SJCRH30 (cell line): ENCODE data around the gene ST7. TPM values are rescaled to one million over a fixed set of nuclear protein-coding genes. Genes with fewer than 3 reads are reported as not detected.
A peak's percentile ranks its signal among the peaks of the same experiment; 100 is the strongest.

Source experiments
- DNase-seq, 2 experiments: peaks; one replicate each; pipeline ENCODE4 v3.0.0-alpha.2; 2015 to 2020
- H3K27ac ChIP-seq: fragments of 250-450 bp; sonication (Bioruptor Pico); 2 replicates; pipeline ENCODE4 v1.5.1; 2020; ENCODE audit warnings: mild to moderate bottlenecking, moderate library complexity
- H3K27me3 ChIP-seq: fragments of 250-450 bp; sonication (Bioruptor Pico); 2 replicates; pipeline ENCODE4 v1.5.1; 2020; ENCODE audit warnings: mild to moderate bottlenecking, moderate library complexity
- H3K36me3 ChIP-seq: fragments of 250-450 bp; sonication (Bioruptor Pico); 2 replicates; pipeline ENCODE4 v1.5.1; 2020; ENCODE audit warnings: mild to moderate bottlenecking, moderate library complexity
- H3K4me1 ChIP-seq: fragments of 250-450 bp; sonication (Bioruptor Pico); 2 replicates; pipeline ENCODE4 v1.5.1; 2020; ENCODE audit warnings: mild to moderate bottlenecking, moderate library complexity
- H3K4me3 ChIP-seq: fragments of 250-450 bp; sonication (Bioruptor Pico); 2 replicates; pipeline ENCODE4 v1.5.1; 2020; ENCODE audit warnings: mild to moderate bottlenecking, moderate library complexity
- H3K9me3 ChIP-seq: fragments of 250-450 bp; sonication (Bioruptor Pico); replicated peaks from 2 replicates; pipeline ENCODE4 v1.5.1; 2020; ENCODE audit warnings: mild to moderate bottlenecking, moderate library complexity
- total RNA-seq: library from RNA; depleted of rRNA; stranded (reverse); fragments of >200 nt; shearing (Covaris generic); gene quantifications from 2 replicates; pipeline ENCODE4 v1.2.3, GENCODE V29; 2014

Gene ST7
- total RNA-seq, 1 experiment from 2014 or later: 35.7 TPM

GRCh38 chr7:117188949-117189592 is 235.8 kb downstream of the ST7 start:
- Histone ChIP-seq H3K4me3 (no peak overlapping the region), H3K27me3 (no peaks in the 10 kb centered on the region), H3K27ac (no peak overlapping the region), H3K9me3 (no peaks in the 10 kb centered on the region), H3K36me3 (peaks cover 3% of the 10 kb centered on the region; the same call in 1 of the 2 replicates), H3K4me1 (no peaks in the 10 kb centered on the region)
- DNase-seq: no peak

GRCh38 chr7:117190104-117190503 is 236.8 kb downstream of the ST7 start:
- Histone ChIP-seq H3K4me1 (no peaks in the 10 kb centered on the region), H3K36me3 (peaks cover 3% of the 10 kb centered on the region; the same call in 1 of the 2 replicates), H3K4me3 (no peak overlapping the region), H3K27ac (no peak overlapping the region), H3K27me3 (no peaks in the 10 kb centered on the region), H3K9me3 (no peaks in the 10 kb centered on the region)
- DNase-seq: no peak

GRCh38 chr7:117190746-117191435 is 237.6 kb downstream of the ST7 start:
- Histone ChIP-seq H3K36me3 (peaks cover 5% of the 10 kb centered on the region), H3K27ac (no peak overlapping the region), H3K4me1 (0 out of 2 replicates have a peak, but pooled peaks cover 1% of the 10 kb centered on the region), H3K27me3 (no peaks in the 10 kb centered on the region), H3K9me3 (no peaks in the 10 kb centered on the region), H3K4me3 (no peak overlapping the region)
- no peak for DNase-seq

- Histone ChIP-seq H3K27me3 (no peaks in the 10 kb centered on the region), H3K36me3 (peaks cover 7% of the 10 kb centered on the region), H3K9me3 (no peaks in the 10 kb centered on the region), H3K4me3 (no peak overlapping the region), H3K27ac (no peak overlapping the region), H3K4me1 (0 out of 2 replicates have a peak, but pooled peaks cover 3% of the 10 kb centered on the region)
- DNase-seq: no peak
These were observed 238.8 kb downstream of the ST7 start for GRCh38 chr7:117192108-117192507.

GRCh38 chr7:117193564-117193963 is 240.3 kb downstream of the ST7 start:
- Histone ChIP-seq H3K4me1 (0 out of 2 replicates have a peak, but pooled peaks cover 3% of the 10 kb centered on the region), H3K9me3 (no peaks in the 10 kb centered on the region), H3K27ac (no peak overlapping the region), H3K27me3 (no peaks in the 10 kb centered on the region), H3K36me3 (peaks cover 7% of the 10 kb centered on the region), H3K4me3 (no peak overlapping the region)
- DNase-seq: no peak

- Histone ChIP-seq H3K36me3 (peaks cover 10% of the 10 kb centered on the region), H3K9me3 (no peaks in the 10 kb centered on the region), H3K4me3 (no peak overlapping the region), H3K4me1 (0 out of 2 replicates have a peak, but pooled peaks cover 3% of the 10 kb centered on the region), H3K27me3 (no peaks in the 10 kb centered on the region), H3K27ac (no peak overlapping the region)
- no peak for DNase-seq
These were observed 241.1 kb downstream of the ST7 start for GRCh38 chr7:117194445-117194844.

GRCh38 chr7:117195361-117196029 is 242.2 kb downstream of the ST7 start:
- Histone ChIP-seq H3K27me3 (no peaks in the 10 kb centered on the region), H3K9me3 (no peaks in the 10 kb centered on the region), H3K4me1 (peaks cover 9% of the 10 kb centered on the region), H3K36me3 (peaks cover 10% of the 10 kb centered on the region), H3K27ac (no peak overlapping the region), H3K4me3 (no peak overlapping the region)
- peak in 1 of 2 experiments; percentile 10 for DNase-seq

GRCh38 chr7:117200132-117200531 is 246.8 kb downstream of the ST7 start:
- no peak overlapping the region for H3K4me3 ChIP-seq
- H3K4me1 ChIP-seq: peaks cover 15% of the 10 kb centered on the region
- no peaks in the 10 kb centered on the region for H3K9me3 ChIP-seq
- peaks cover 11% of the 10 kb centered on the region; the same call in 1 of the 2 replicates for H3K36me3 ChIP-seq
- H3K27me3 ChIP-seq: no peaks in the 10 kb centered on the region
- peak overlapping the region; percentile 67 for H3K27ac ChIP-seq
- no peak for DNase-seq

- H3K9me3 ChIP-seq: no peaks in the 10 kb centered on the region
- H3K27me3 ChIP-seq: no peaks in the 10 kb centered on the region
- no peak overlapping the region for H3K4me3 ChIP-seq
- DNase-seq: peak; percentile 38 to 56
- H3K27ac ChIP-seq: peak overlapping the region; percentile 67
- peaks cover 14% of the 10 kb centered on the region for H3K4me1 ChIP-seq
- peaks cover 9% of the 10 kb centered on the region; the same call in 1 of the 2 replicates for H3K36me3 ChIP-seq
These were observed 247.6 kb downstream of the ST7 start for GRCh38 chr7:117200786-117201458.

- Histone ChIP-seq H3K9me3 (no peaks in the 10 kb centered on the region), H3K4me3 (no peak overlapping the region), H3K36me3 (peaks cover 7% of the 10 kb centered on the region; the same call in 1 of the 2 replicates), H3K27me3 (no peaks in the 10 kb centered on the region), H3K4me1 (peaks cover 13% of the 10 kb centered on the region), H3K27ac (no peak overlapping the region)
- DNase-seq: no peak
These were observed 249.2 kb downstream of the ST7 start for GRCh38 chr7:117202511-117202910.

GRCh38 chr7:117203205-117203604 is 249.9 kb downstream of the ST7 start:
- no peak overlapping the region for H3K4me3 ChIP-seq
- H3K36me3 ChIP-seq: peaks cover 7% of the 10 kb centered on the region; the same call in 1 of the 2 replicates
- H3K9me3 ChIP-seq: no peaks in the 10 kb centered on the region
- H3K27me3 ChIP-seq: no peaks in the 10 kb centered on the region
- no peak overlapping the region for H3K27ac ChIP-seq
- DNase-seq: no peak
- peaks cover 13% of the 10 kb centered on the region for H3K4me1 ChIP-seq

- Histone ChIP-seq H3K27me3 (no peaks in the 10 kb centered on the region), H3K4me1 (peaks cover 3% of the 10 kb centered on the region), H3K4me3 (no peak overlapping the region), H3K9me3 (no peaks in the 10 kb centered on the region), H3K27ac (no peak overlapping the region), H3K36me3 (peaks cover 9% of the 10 kb centered on the region)
- no peak for DNase-seq
These were observed 252.6 kb downstream of the ST7 start for GRCh38 chr7:117205873-117206272.

GRCh38 chr7:117208257-117208656 is 255.0 kb downstream of the ST7 start:
- Histone ChIP-seq H3K27me3 (no peaks in the 10 kb centered on the region), H3K4me3 (no peak overlapping the region), H3K27ac (no peak overlapping the region), H3K9me3 (no peaks in the 10 kb centered on the region), H3K36me3 (peaks cover 9% of the 10 kb centered on the region), H3K4me1 (no peaks in the 10 kb centered on the region)
- DNase-seq: no peak

GRCh38 chr7:117210397-117210796 is 257.1 kb downstream of the ST7 start:
- H3K27ac ChIP-seq: no peak overlapping the region
- H3K4me3 ChIP-seq: no peak overlapping the region
- H3K9me3 ChIP-seq: no peaks in the 10 kb centered on the region
- no peaks in the 10 kb centered on the region for H3K4me1 ChIP-seq
- H3K36me3 ChIP-seq: peaks cover 6% of the 10 kb centered on the region; the same call in 1 of the 2 replicates
- no peaks in the 10 kb centered on the region for H3K27me3 ChIP-seq
- no peak for DNase-seq
